ENCODE measurements around the gene SPATA6L. TPM values are rescaled to one million over a fixed set of nuclear protein-coding genes. Genes with fewer than 3 reads are reported as not detected.

Gene SPATA6L
- total and polyA plus RNA-seq, 7 donors = 1.4 to 3.3 (median 2.0) TPM

DNA sequence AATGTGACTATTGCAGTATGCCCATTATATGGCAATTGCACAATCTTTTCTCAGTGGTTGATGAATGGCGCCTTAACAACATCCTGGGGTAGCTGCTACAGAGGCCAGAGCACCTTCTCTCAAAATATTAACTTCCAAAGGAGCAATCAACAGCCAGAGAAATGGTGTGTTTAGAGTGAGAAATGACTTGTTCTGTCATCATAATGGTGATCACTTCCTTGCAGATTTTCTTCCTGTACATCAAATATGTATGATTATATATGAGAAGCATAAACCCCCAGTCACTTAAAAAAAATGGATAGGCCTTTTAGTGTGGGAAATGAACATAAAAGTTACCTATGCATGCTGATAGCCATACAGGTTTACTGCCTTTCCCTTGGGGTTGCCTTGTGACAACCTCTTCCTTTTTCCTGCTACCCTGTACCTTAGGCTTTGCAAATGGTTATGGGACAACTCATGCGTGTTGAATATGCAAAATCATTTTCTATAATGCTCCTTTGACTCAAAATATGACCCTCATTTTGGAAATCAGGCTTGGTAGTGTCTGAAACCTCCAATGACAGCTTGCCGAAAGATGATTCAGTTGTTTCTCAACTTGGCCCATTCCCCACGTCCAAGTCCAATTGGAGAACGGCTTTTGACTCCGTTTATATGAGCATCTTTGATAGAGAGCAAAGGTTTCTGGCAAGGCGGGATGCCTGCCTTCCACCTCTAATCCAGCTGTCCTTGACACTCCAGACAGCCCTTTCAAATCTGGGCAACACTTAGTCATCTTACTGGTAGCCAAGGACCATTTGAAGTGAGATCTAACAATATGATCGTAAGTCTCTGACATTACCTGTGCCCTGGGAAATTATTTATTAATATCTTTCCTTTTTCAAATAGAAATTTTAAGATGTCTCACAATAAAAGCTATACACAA lies 106.8 kb downstream of the SPATA6L start:
- Histone ChIP-seq H3K9me3 (no peaks in the 10 kb centered on the region), H3K27ac (peak overlapping the region in 3 of 4 donors; percentile 65 to 80 (median 66)), H3K27me3 (no peaks in the 10 kb centered on the region), H3K4me1 (peaks cover 0 to 32% (median 19%) of the 10 kb centered on the region in 4 donors), H3K36me3 (no peaks in the 10 kb centered on the region), H3K4me3 (no peak overlapping the region)
- 86% methylated on average over 8 of the region's 8 CpGs for WGBS, 2 donors
- TF ChIP-seq, protein P1, sequence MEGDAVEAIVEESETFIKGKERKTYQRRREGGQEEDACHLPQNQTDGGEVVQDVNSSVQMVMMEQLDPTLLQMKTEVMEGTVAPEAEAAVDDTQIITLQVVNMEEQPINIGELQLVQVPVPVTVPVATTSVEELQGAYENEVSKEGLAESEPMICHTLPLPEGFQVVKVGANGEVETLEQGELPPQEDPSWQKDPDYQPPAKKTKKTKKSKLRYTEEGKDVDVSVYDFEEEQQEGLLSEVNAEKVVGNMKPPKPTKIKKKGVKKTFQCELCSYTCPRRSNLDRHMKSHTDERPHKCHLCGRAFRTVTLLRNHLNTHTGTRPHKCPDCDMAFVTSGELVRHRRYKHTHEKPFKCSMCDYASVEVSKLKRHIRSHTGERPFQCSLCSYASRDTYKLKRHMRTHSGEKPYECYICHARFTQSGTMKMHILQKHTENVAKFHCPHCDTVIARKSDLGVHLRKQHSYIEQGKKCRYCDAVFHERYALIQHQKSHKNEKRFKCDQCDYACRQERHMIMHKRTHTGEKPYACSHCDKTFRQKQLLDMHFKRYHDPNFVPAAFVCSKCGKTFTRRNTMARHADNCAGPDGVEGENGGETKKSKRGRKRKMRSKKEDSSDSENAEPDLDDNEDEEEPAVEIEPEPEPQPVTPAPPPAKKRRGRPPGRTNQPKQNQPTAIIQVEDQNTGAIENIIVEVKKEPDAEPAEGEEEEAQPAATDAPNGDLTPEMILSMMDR (IDR thresholded peaks at IDR 0.05) = no peak
- TF ChIP-seq POLR2AphosphoS5 (IDR thresholded peaks at IDR 0.05) (no peak), POLR2A (IDR thresholded peaks at IDR 0.05) (no peak), EP300 (IDR thresholded peaks at IDR 0.05) (no peak)
- no peak for DNase-seq
- intact Hi-C loops (cut with DNase I) = no loop called here

DNA sequence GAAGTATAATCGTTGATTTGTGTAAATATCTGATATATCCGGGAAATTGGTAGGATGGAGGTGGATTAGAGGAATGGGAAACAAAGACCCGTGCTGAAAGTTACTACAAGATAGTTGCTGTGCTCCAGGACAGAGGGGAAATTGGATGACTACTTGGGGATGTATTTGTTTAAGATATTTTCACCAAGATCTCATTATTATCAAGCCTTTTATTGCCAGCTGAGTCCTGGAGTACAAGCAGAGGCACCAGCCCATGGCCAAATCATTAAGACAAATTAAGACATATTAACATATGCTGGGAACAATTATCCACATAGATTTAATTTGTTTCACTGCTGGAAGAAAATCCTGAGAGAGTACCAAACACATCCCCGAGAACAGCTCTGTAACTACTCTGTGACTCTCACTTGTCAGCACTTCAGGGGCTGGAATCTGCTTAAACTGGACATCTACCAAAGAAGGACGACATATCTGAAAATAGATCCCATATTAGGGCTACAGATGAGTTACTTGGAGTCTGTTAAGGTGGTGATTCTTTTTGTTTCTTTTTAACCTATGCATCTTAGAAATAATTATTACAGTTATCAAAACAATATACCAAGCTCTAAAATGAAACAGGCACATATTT lies 107.8 kb downstream of the SPATA6L start:
- WGBS, 2 donors = 85 to 89% methylated on average over 5 of the region's 5 CpGs
- Histone ChIP-seq H3K27ac (peak overlapping the region; percentile 18 to 80 (median 66)), H3K36me3 (no peaks in the 10 kb centered on the region), H3K4me1 (peaks cover 0 to 39% (median 27%) of the 10 kb centered on the region in 4 donors), H3K4me3 (no peak overlapping the region), H3K9me3 (no peaks in the 10 kb centered on the region), H3K27me3 (no peaks in the 10 kb centered on the region)
- no peak for TF ChIP-seq EP300 (IDR thresholded peaks at IDR 0.05)
- peak in 3 of 4 donors; percentile 23 to 46 (median 43) for TF ChIP-seq POLR2AphosphoS5 (IDR thresholded peaks at IDR 0.05)
- TF ChIP-seq, protein P1 (IDR thresholded peaks at IDR 0.05) = no peak
- no peak for DNase-seq
- intact Hi-C loops (cut with DNase I) = no loop called here

GRCh38 chr9:4555236-4555635 lies 111.0 kb downstream of the SPATA6L start:
- no peak overlapping the region for H3K4me3 ChIP-seq
- no peak for DNase-seq
- H3K36me3 ChIP-seq = no peaks in the 10 kb centered on the region
- WGBS, 2 donors = 59 to 65% methylated on average over 2 of the region's 2 CpGs
- intact Hi-C loops (cut with DNase I) = no loop called here
- no peak overlapping the region for H3K27ac ChIP-seq
- peaks cover 0 to 69% (median 51%) of the 10 kb centered on the region in 4 donors for H3K4me1 ChIP-seq
- no peaks in the 10 kb centered on the region for H3K27me3 ChIP-seq
- TF ChIP-seq EP300 (IDR thresholded peaks at IDR 0.05) (no peak), POLR2AphosphoS5 (IDR thresholded peaks at IDR 0.05) (no peak), POLR2A (IDR thresholded peaks at IDR 0.05) (no peak)
- TF ChIP-seq, protein P1 (IDR thresholded peaks at IDR 0.05) = no peak
- no peaks in the 10 kb centered on the region for H3K9me3 ChIP-seq

DNA sequence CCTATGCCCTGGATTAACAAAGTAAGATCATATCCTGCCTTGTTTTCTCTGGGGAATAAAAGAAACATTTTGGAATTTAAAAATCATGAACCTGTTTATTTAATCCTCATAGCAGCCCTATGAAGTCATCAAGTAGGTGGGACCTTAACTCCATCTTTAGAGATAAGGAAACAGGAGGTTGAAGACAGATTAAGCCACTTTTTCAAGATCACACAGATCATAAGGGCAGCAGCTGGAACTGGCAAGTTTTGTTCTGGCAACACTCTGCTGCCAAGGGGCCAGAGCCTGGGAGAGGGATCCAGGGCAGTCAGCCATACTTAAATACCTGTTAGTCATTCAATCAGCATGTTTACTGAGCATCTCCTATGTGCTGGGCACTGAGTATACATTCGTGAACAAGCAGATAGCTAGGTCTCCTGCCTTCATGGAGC lies 112.3 kb downstream of the SPATA6L start:
- Histone ChIP-seq H3K27me3 (no peaks in the 10 kb centered on the region), H3K4me3 (no peak overlapping the region), H3K36me3 (no peaks in the 10 kb centered on the region), H3K9me3 (no peaks in the 10 kb centered on the region), H3K27ac (peak overlapping the region in 2 of 4 donors; percentile 7 to 52), H3K4me1 (peaks cover 0 to 74% (median 63%) of the 10 kb centered on the region in 4 donors)
- TF ChIP-seq EP300 (IDR thresholded peaks at IDR 0.05) = no peak
- TF ChIP-seq POLR2AphosphoS5 (IDR thresholded peaks at IDR 0.05) = peak in 1 of 4 donors; percentile 11
- TF ChIP-seq POLR2A (IDR thresholded peaks at IDR 0.05) = no peak
- TF ChIP-seq, protein P1 (IDR thresholded peaks at IDR 0.05) = no peak
- WGBS, 2 donors = 81 to 95% methylated on average over 1 of the region's 1 CpG
- DNase-seq = no peak
- intact Hi-C loops (cut with DNase I) = loop anchor here (5.0 kb wide), 1 partner anchor 62 kb away; the partner anchor contains the start of gene SLC1A1
